ENCODE data around the gene ALPG. TPM values are rescaled to one million over a fixed set of nuclear protein-coding genes. Genes with fewer than 3 reads are reported as not detected.

The ALPG gene
- polyA plus RNA-seq, 1 donor (not counting 4 experiments of a cell fraction or from before 2014, with no cell fraction given), result not detected

- Histone ChIP-seq H3K4me3 (ENCODE audit: control insufficient read depth in 2 of 3, extremely low read depth in 1 of 3, insufficient read depth in 2 of 3, low read depth in 1 of 3, low read length in 3 of 3) (no peak overlapping the region), H3K9ac (ENCODE audit: control insufficient read depth, extremely low read depth, insufficient read depth, low read length) (no peak overlapping the region), H3K4me1 (ENCODE audit: control insufficient read depth, extremely low read depth, insufficient read depth, low read length) (peaks cover 6% of the 10 kb centered on the region), H3K27me3 (ENCODE audit: control insufficient read depth, extremely low read depth, insufficient read depth, low read length) (peaks cover 58% of the 10 kb centered on the region), H3K4me2 (ENCODE audit: control insufficient read depth, extremely low read depth, insufficient read depth, low read depth, low read length) (no peak overlapping the region), H2AFZ (ENCODE audit: control insufficient read depth, low read length) (no peak overlapping the region), H3K36me3 (ENCODE audit: control insufficient read depth in 2 of 2, extremely low read depth in 1 of 2, insufficient read depth in 2 of 2, low read length in 2 of 2) (no peaks in the 10 kb centered on the region), H3K27ac (ENCODE audit: control insufficient read depth, insufficient read depth, low read length) (no peak overlapping the region), H4K20me1 (ENCODE audit: control insufficient read depth, extremely low read depth, insufficient read depth, low read length) (peaks cover 2% of the 10 kb centered on the region), H3K9me3 (ENCODE audit: control insufficient read depth, low read depth, low read length) (no peaks in the 10 kb centered on the region), H3K9me1 (ENCODE audit: control insufficient read depth, extremely low read depth, insufficient read depth, low read length) (no peaks in the 10 kb centered on the region), H3K79me2 (ENCODE audit: control insufficient read depth, insufficient read depth, low read length) (no peaks in the 10 kb centered on the region)
- TF ChIP-seq EZH2 (IDR thresholded peaks at IDR 0.05; ENCODE audit: low read length), result no peak
- no peak for TF ChIP-seq CTCF (optimal IDR thresholded peaks at IDR 0.05 in 1 of 3, IDR thresholded peaks at IDR 0.05 in 1 of 3, conservative IDR thresholded peaks at IDR 0.05 in 1 of 3; ENCODE audit: extremely low read depth in 1 of 3, insufficient read depth in 2 of 3, low read length in 3 of 3)
- FAIRE-seq (no peak), DNase-seq (ENCODE audit: low read depth, low spot score) (no peak)
- dilution Hi-C loops (cut with MboI; ENCODE audit: extremely low pct_ligation_motif_present, low sequenced_read_pairs), result no loop called here
Measured at GRCh38 chr2:232416521-232417470, 10.2 kb downstream of the ALPG start.

GRCh38 chr2:232417489-232417888 is 10.8 kb downstream of the ALPG start:
- Histone ChIP-seq H3K4me1 (ENCODE audit: control insufficient read depth, extremely low read depth, insufficient read depth, low read length) (peaks cover 6% of the 10 kb centered on the region), H3K9ac (ENCODE audit: control insufficient read depth, extremely low read depth, insufficient read depth, low read length) (no peak overlapping the region), H2AFZ (ENCODE audit: control insufficient read depth, low read length) (no peak overlapping the region), H3K79me2 (ENCODE audit: control insufficient read depth, insufficient read depth, low read length) (no peaks in the 10 kb centered on the region), H3K27me3 (ENCODE audit: control insufficient read depth, extremely low read depth, insufficient read depth, low read length) (peaks cover 64% of the 10 kb centered on the region), H3K9me3 (ENCODE audit: control insufficient read depth, low read depth, low read length) (peaks cover 2% of the 10 kb centered on the region), H3K27ac (ENCODE audit: control insufficient read depth, insufficient read depth, low read length) (no peak overlapping the region), H4K20me1 (ENCODE audit: control insufficient read depth, extremely low read depth, insufficient read depth, low read length) (peaks cover 2% of the 10 kb centered on the region), H3K4me2 (ENCODE audit: control insufficient read depth, extremely low read depth, insufficient read depth, low read depth, low read length) (no peak overlapping the region), H3K9me1 (ENCODE audit: control insufficient read depth, extremely low read depth, insufficient read depth, low read length) (no peaks in the 10 kb centered on the region), H3K4me3 (ENCODE audit: control insufficient read depth in 2 of 3, extremely low read depth in 1 of 3, insufficient read depth in 2 of 3, low read depth in 1 of 3, low read length in 3 of 3) (no peak overlapping the region), H3K36me3 (ENCODE audit: control insufficient read depth in 2 of 2, extremely low read depth in 1 of 2, insufficient read depth in 2 of 2, low read length in 2 of 2) (no peaks in the 10 kb centered on the region)
- dilution Hi-C loops (cut with MboI; ENCODE audit: extremely low pct_ligation_motif_present, low sequenced_read_pairs), result no loop called here
- no peak for DNase-seq (ENCODE audit: low read depth, low spot score)
- no peak for FAIRE-seq
- no peak for TF ChIP-seq CTCF (optimal IDR thresholded peaks at IDR 0.05 in 1 of 3, IDR thresholded peaks at IDR 0.05 in 1 of 3, conservative IDR thresholded peaks at IDR 0.05 in 1 of 3; ENCODE audit: extremely low read depth in 1 of 3, insufficient read depth in 2 of 3, low read length in 3 of 3)
